GM23338 (cell line): ENCODE data around the gene PTGR3.

Experiments used
- CTCF ChIP-seq, 2 experiments: fragments of 200-600 bp in 1 of 2; sonication (generic) in 1 of 2; conservative IDR thresholded peaks; 2 replicates each; pipeline versions ENCODE4 v1.5.1 to v1.6.1; 2016 to 2017; ENCODE audit warnings: antibody characterized with exemption in 2 of 2, low read depth in 2 of 2, mild to moderate bottlenecking in 2 of 2, moderate library complexity in 1 of 2
- EZH2phosphoT487 ChIP-seq: fragments of 200-600 bp; sonication (generic); IDR thresholded peaks from one replicate; pipeline ENCODE4 v1.8.1; 2018; ENCODE audit warnings: antibody characterized with exemption; ENCODE audit not compliant: unreplicated experiment

GRCh38 chr18:75214766-75215510, 6.0 kb upstream of the PTGR3 start:
- TF ChIP-seq EZH2phosphoT487 = no peak
- TF ChIP-seq CTCF (conservative IDR thresholded peaks at IDR 0.05; ENCODE audit: low read depth in 2 of 2) = no peak
